B cell (primary cell): Measurements from ENCODE around the gene TMEM35B. TPM values are rescaled to one million over a fixed set of nuclear protein-coding genes. Genes with fewer than 3 reads are reported as not detected.

Source experiments
- polyA plus RNA-seq: library from polyadenylated mRNA; depleted of rRNA; stranded (reverse); fragments of >200 nt; gene quantifications from 2 replicates; pipeline ENCODE4 v1.2.3, GENCODE V29; 2012
- small RNA-seq: library from RNA; depleted of rRNA; stranded (forward); fragments of <200 nt; gene quantifications from one replicate; pipeline ENCODE3, GENCODE V24; 2012; ENCODE audit warnings: low replicate concordance, low read depth; ENCODE audit not compliant: insufficient read length
- total RNA-seq, 2 donors: library from RNA; stranded (reverse); fragments of 120-200 nt in 1 of 2; gene quantifications; 1 replicate in 1 of 2; 2 replicates in 1 of 2; pipeline versions ENCODE4 v1.2.3 to v1.2.4, GENCODE V29; 2013 to 2022

TMEM35B gene
- total and polyA plus RNA-seq, 2 donors (not counting 1 experiment from before 2014, with no cell fraction given): 15.9 to 16.2 TPM

Small RNA genes within 50 kb of the gene (small RNA-seq; reads per million reads assigned to genes)
- not detected for gene TMEM35B

Other genes with a start within 250 kb of the TMEM35B start
- not detected in 2 replicates for gene GJB5, start 230.3 kb downstream of the TMEM35B start, total RNA-seq
- not detected in 2 replicates for gene GJB5, start 230.3 kb downstream of the TMEM35B start, polyA plus RNA-seq
- gene GJB4, start 225.6 kb downstream of the TMEM35B start, total RNA-seq: not detected in 2 replicates
- gene GJB4, start 225.6 kb downstream of the TMEM35B start, polyA plus RNA-seq: not detected in 2 replicates
- gene GJB3, start 204.1 kb downstream of the TMEM35B start, total RNA-seq: not detected in 2 replicates
- gene GJB3, start 204.1 kb downstream of the TMEM35B start, polyA plus RNA-seq: not detected in 2 replicates
- gene GJA4, start 192.3 kb downstream of the TMEM35B start, total RNA-seq: not detected in 2 replicates
- gene GJA4, start 192.3 kb downstream of the TMEM35B start, polyA plus RNA-seq: not detected in 2 replicates
- gene SMIM12, start 125.6 kb downstream of the TMEM35B start, total RNA-seq: 33.1 and 39.8 TPM in 2 replicates
- gene SMIM12, start 125.6 kb downstream of the TMEM35B start, polyA plus RNA-seq: 22.2 and 26.2 TPM in 2 replicates
- gene DLGAP3, start 55.7 kb downstream of the TMEM35B start, total RNA-seq: 2.4 and 3.4 TPM in 2 replicates
- 2.0 and 2.3 TPM in 2 replicates for gene DLGAP3, start 55.7 kb downstream of the TMEM35B start, polyA plus RNA-seq
- gene ZMYM6, start 46.6 kb upstream of the TMEM35B start, total RNA-seq: 54.3 and 60.2 TPM in 2 replicates
- 13.7 and 28.5 TPM in 2 replicates for gene ZMYM6, start 46.6 kb upstream of the TMEM35B start, polyA plus RNA-seq
- 17.6 and 18.3 TPM in 2 replicates for gene ZMYM1, start 94.0 kb upstream of the TMEM35B start, total RNA-seq
- gene ZMYM1, start 94.0 kb upstream of the TMEM35B start, polyA plus RNA-seq: 5.7 and 9.0 TPM in 2 replicates
- gene SFPQ, start 207.8 kb upstream of the TMEM35B start, total RNA-seq: 411 and 412 TPM in 2 replicates
- gene SFPQ, start 207.8 kb upstream of the TMEM35B start, polyA plus RNA-seq: 192 and 390 TPM in 2 replicates